A549 (cell line): ENCODE results near the gene LRRIQ1.

Experiments used
- CHD2 ChIP-seq: fragments of 150-350 bp; IDR thresholded peaks from 2 replicates; pipeline ENCODE4 v1.6.1; 2014; ENCODE audit warnings: low read length; ENCODE audit not compliant: partially characterized antibody
- CTCF ChIP-seq: fragments of >200 bp; sonication (Bioruptor Twin); formaldehyde crosslinking; IDR thresholded peaks from 3 replicates; pipeline ENCODE4 v1.5.1; 2016
- MAZ ChIP-seq: fragments of 150-350 bp; IDR thresholded peaks from 2 replicates; pipeline ENCODE4 v1.6.1; 2014; ENCODE audit warnings: antibody characterized with exemption, low read depth, low read length, borderline replicate concordance
- POLR2A ChIP-seq: IDR thresholded peaks from 2 replicates; pipeline ENCODE4 v1.6.1; 2012; ENCODE audit warnings: mild to moderate bottlenecking, low read length
- RCOR1 ChIP-seq: fragments of 150-350 bp; IDR thresholded peaks from 2 replicates; pipeline ENCODE4 v1.6.1; 2014; ENCODE audit warnings: antibody characterized with exemption, low read length, low read depth
- RFX5 ChIP-seq: fragments of 450-650 bp; IDR thresholded peaks from 2 replicates; pipeline ENCODE4 v1.7.1; 2014; ENCODE audit warnings: antibody characterized with exemption, mild to moderate bottlenecking, moderate library complexity
- TF ChIP-seq, protein P1 (sequence below): fragments of 450-650 bp; IDR thresholded peaks from 2 replicates; pipeline ENCODE4 v1.6.1; 2014; ENCODE audit warnings: antibody characterized with exemption

DNA sequence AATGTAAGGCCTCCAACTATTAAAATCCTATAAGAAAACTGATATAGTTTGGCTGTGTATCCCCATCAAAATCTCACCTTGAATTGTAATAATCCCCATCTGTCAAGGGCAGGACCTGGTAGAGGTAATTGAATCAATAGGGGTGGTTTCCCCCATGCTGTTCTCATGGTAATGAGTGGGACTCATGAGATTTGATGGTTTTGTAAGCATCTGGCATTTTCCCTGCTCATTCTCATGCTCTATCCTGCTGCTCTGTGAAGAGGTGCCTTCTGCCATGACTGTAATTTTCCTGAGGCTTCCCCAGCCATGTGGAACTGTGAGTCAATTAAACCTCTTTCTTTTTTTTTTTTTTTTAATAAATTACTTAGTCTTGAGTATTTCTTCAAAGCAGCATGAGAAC, 31.9 kb upstream of the LRRIQ1 start:
- TF ChIP-seq CHD2 (no peak), RFX5 (no peak), RCOR1 (no peak), POLR2A (no peak), CTCF (no peak), MAZ (no peak)
- TF ChIP-seq, protein P1, sequence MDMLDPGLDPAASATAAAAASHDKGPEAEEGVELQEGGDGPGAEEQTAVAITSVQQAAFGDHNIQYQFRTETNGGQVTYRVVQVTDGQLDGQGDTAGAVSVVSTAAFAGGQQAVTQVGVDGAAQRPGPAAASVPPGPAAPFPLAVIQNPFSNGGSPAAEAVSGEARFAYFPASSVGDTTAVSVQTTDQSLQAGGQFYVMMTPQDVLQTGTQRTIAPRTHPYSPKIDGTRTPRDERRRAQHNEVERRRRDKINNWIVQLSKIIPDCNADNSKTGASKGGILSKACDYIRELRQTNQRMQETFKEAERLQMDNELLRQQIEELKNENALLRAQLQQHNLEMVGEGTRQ: no peak
